Rectal smooth muscle tissue (tissue), 1 donor: ENCODE results near the gene GRIN3B.

Experiments used
- H3K27ac ChIP-seq: one replicate; pipeline ENCODE4 v1.7.0; 2013; ENCODE audit warnings: low read depth, low read length, inconsistent platforms
- H3K27me3 ChIP-seq: one replicate; pipeline ENCODE4 v1.7.0; 2013; ENCODE audit warnings: low read length; ENCODE audit not compliant: control insufficient read depth, insufficient read depth
- H3K36me3 ChIP-seq: one replicate; pipeline ENCODE4 v1.7.0; 2013; ENCODE audit warnings: low read length; ENCODE audit not compliant: control insufficient read depth, insufficient read depth
- H3K4me1 ChIP-seq: one replicate; pipeline ENCODE4 v1.7.0; 2013; ENCODE audit warnings: low read length; ENCODE audit not compliant: control insufficient read depth, insufficient read depth
- H3K4me3 ChIP-seq: one replicate; pipeline ENCODE4 v1.7.0; 2013; ENCODE audit warnings: low read length
- H3K9ac ChIP-seq: one replicate; pipeline ENCODE4 v1.7.0; 2013; ENCODE audit warnings: low read length

The GRIN3B gene

GRCh38 chr19:1007399-1008251 lies 7.4 kb downstream of the GRIN3B start:
- Histone ChIP-seq H3K4me1 (no peaks in the 10 kb centered on the region), H3K36me3 (peaks cover 6% of the 10 kb centered on the region), H3K27me3 (peaks cover 3% of the 10 kb centered on the region), H3K27ac (no peak overlapping the region), H3K9ac (no peak overlapping the region), H3K4me3 (no peak overlapping the region)

- no peak overlapping the region for H3K27ac ChIP-seq
- H3K9ac ChIP-seq, result no peak overlapping the region
- no peaks in the 10 kb centered on the region for H3K27me3 ChIP-seq
- no peak overlapping the region for H3K4me3 ChIP-seq
- peaks cover 6% of the 10 kb centered on the region for H3K36me3 ChIP-seq
- H3K4me1 ChIP-seq, result no peaks in the 10 kb centered on the region
Measured at GRCh38 chr19:1008268-1009040, 8.2 kb downstream of the GRIN3B start.

- no peaks in the 10 kb centered on the region for H3K4me1 ChIP-seq
- H3K27ac ChIP-seq, result no peak overlapping the region
- no peak overlapping the region for H3K9ac ChIP-seq
- no peak overlapping the region for H3K4me3 ChIP-seq
- peaks cover 9% of the 10 kb centered on the region for H3K36me3 ChIP-seq
- no peaks in the 10 kb centered on the region for H3K27me3 ChIP-seq
Measured at GRCh38 chr19:1009041-1009980, 9.1 kb downstream of the GRIN3B start.

GRCh38 chr19:1009981-1010538 lies 9.8 kb downstream of the GRIN3B start:
- Histone ChIP-seq H3K36me3 (peaks cover 9% of the 10 kb centered on the region), H3K27ac (no peak overlapping the region), H3K9ac (no peak overlapping the region), H3K4me1 (no peaks in the 10 kb centered on the region), H3K4me3 (no peak overlapping the region), H3K27me3 (no peaks in the 10 kb centered on the region)

- Histone ChIP-seq H3K4me3 (no peak overlapping the region), H3K36me3 (peaks cover 9% of the 10 kb centered on the region), H3K4me1 (no peaks in the 10 kb centered on the region), H3K27me3 (no peaks in the 10 kb centered on the region), H3K9ac (no peak overlapping the region), H3K27ac (no peak overlapping the region)
Measured at GRCh38 chr19:1010586-1011510, 10.6 kb downstream of the GRIN3B start.

- H3K36me3 ChIP-seq, result peaks cover 9% of the 10 kb centered on the region
- no peak overlapping the region for H3K9ac ChIP-seq
- no peaks in the 10 kb centered on the region for H3K27me3 ChIP-seq
- H3K4me3 ChIP-seq, result no peak overlapping the region
- H3K4me1 ChIP-seq, result peaks cover 6% of the 10 kb centered on the region
- no peak overlapping the region for H3K27ac ChIP-seq
Measured at GRCh38 chr19:1011831-1012333, 11.7 kb downstream of the GRIN3B start.

- no peak overlapping the region for H3K9ac ChIP-seq
- peaks cover 9% of the 10 kb centered on the region for H3K36me3 ChIP-seq
- no peaks in the 10 kb centered on the region for H3K27me3 ChIP-seq
- H3K27ac ChIP-seq, result no peak overlapping the region
- H3K4me1 ChIP-seq, result peaks cover 11% of the 10 kb centered on the region
- H3K4me3 ChIP-seq, result no peak overlapping the region
Measured at GRCh38 chr19:1012334-1012733, 12.1 kb downstream of the GRIN3B start.

GRCh38 chr19:1013218-1013617 lies 13.0 kb downstream of the GRIN3B start:
- Histone ChIP-seq H3K36me3 (peaks cover 9% of the 10 kb centered on the region), H3K9ac (no peak overlapping the region), H3K4me3 (no peak overlapping the region), H3K27ac (no peak overlapping the region), H3K4me1 (peaks cover 19% of the 10 kb centered on the region), H3K27me3 (no peaks in the 10 kb centered on the region)

GRCh38 chr19:1014161-1015060 lies 14.2 kb downstream of the GRIN3B start:
- peaks cover 7% of the 10 kb centered on the region for H3K36me3 ChIP-seq
- H3K4me1 ChIP-seq, result peaks cover 24% of the 10 kb centered on the region
- H3K9ac ChIP-seq, result no peak overlapping the region
- no peak overlapping the region for H3K4me3 ChIP-seq
- H3K27me3 ChIP-seq, result no peaks in the 10 kb centered on the region
- no peak overlapping the region for H3K27ac ChIP-seq

GRCh38 chr19:1015061-1015781 lies 15.0 kb downstream of the GRIN3B start:
- Histone ChIP-seq H3K27ac (no peak overlapping the region), H3K4me3 (peak overlapping the region; percentile 7), H3K4me1 (peaks cover 29% of the 10 kb centered on the region), H3K36me3 (peaks cover 3% of the 10 kb centered on the region), H3K9ac (no peak overlapping the region), H3K27me3 (no peaks in the 10 kb centered on the region)
